Lung microvascular endothelial cell (primary cell): ENCODE results near the gene TTLL8. TPM values are rescaled to one million over a fixed set of nuclear protein-coding genes. Genes with fewer than 3 reads are reported as not detected.

Experiments used
- DNase-seq, 2 donors: peaks; one replicate each; pipeline versions ENCODE4 v3.0.0 to v3.0.0-alpha.2; 2010; ENCODE audit warnings: low read depth in 2 of 2
- total RNA-seq: library from RNA; depleted of rRNA; stranded (reverse); fragments of >200 nt; gene quantifications from 2 replicates; pipeline ENCODE4 v1.2.1, GENCODE V29; 2014

Gene TTLL8
- total RNA-seq, 1 donor from 2014 or later = not detected

DNA sequence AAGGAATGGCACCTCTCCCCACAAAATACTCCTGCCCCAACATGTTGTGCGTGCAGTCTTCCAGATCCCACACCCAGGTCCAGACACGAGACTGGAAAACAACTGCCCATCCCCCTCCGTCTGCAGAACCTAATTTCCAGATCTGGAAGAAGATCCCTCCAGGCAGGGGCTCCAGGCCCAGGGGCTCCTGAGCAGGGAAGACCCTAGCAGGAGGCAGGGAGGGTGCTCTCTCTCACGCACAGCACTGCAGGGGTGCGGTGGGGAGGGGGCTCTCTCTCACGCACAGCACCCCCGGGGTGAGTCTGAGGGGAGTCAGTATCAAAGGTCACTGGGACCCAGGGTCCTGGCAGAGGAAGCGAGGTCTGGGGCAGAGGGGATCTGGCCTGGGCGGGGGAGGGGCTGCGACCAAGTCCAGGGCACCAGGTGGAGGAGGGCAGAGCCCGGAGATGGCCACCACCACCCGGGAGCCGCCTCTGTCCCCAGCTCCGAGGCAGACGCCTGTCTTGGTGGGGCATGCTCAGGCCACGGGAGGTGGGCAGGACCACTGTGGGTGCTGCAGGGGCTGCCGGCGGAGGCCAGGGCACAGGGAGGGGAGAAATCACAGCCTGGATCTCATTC lies 25.5 kb upstream of the TTLL8 start:
- no peak for DNase-seq

DNA sequence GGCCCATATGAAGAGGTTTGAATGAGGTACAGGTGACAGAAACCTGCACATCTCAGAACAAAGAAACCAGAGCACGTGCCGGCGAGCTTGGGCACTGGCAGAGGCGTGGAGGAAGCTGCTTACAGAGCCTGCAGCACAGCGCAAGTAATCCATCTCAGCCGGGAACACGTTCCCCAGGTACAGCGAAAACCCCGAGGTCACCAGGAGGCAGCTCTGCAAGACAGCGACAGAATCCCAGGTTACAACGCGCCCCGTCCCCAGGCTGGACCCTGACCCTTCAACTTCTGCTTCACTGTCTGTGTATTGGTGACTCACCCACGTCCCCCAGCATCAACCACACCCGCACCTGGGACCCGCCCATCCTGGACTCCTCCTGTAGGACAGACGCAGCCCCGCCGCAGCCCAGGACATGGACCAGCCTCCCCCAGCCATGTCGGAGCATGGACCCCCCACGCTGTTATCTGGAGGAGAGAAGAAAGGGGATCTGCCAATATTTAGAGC lies 24.9 kb upstream of the TTLL8 start:
- no peak for DNase-seq

GRCh38 chr22:50082197-50082715 lies 24.2 kb upstream of the TTLL8 start:
- DNase-seq = no peak

DNA sequence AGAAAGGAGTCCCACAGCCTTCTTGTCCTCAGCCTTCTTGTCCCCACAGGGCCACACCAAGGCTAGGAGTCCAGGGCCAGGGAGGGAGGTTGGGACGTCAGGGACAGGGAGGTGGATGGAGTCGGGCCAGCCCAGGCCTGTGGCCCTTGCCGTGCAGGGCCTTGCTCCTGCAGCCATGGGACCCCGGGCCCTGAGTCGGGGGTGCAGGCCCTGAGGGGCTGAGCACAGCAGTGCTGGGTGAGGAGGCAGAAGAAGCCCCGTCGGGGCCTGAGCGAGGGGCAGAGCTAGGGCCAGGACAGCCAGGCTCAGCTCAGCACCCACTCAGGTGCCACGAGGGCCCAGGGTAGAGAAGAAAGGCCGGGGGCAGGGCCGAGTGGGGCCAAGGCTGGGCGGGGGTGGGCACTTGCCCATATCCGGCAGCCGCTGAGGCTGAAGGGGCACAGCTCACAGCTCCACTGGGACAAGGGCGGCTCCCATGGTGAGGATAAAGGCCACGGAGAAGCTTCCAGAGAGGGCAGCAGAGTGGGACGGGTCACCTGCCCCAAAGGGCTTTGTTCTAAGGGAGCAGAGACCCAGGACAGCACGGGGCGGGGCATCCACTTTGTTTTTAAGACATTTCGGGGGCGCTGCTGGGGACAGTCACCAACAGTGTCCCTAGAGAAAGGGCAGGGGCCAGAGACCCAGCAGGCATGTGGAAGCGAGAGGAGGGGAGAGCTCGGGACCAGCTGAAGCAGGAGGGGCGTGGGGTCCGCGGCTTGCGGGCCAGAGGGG lies 23.5 kb upstream of the TTLL8 start:
- no peak for DNase-seq

DNA sequence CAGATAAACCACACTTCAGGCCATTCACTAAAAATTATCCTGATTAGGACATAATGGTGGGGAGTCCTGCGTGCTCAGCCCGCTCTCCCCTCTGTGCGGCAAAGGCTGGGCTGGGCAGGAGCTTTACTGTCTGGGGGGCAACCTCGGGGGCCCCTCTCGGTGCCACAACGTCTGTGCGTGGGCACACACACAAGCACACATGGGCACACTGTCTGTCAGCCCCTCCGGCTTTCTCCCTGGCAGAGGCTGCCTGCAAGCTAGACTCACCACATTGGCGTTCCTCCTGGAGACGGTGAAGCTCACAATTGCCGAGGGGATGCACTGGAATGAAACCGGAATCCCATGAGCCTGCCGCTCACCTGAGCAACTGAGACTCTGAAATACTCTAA lies 22.0 kb upstream of the TTLL8 start:
- DNase-seq = no peak

DNA sequence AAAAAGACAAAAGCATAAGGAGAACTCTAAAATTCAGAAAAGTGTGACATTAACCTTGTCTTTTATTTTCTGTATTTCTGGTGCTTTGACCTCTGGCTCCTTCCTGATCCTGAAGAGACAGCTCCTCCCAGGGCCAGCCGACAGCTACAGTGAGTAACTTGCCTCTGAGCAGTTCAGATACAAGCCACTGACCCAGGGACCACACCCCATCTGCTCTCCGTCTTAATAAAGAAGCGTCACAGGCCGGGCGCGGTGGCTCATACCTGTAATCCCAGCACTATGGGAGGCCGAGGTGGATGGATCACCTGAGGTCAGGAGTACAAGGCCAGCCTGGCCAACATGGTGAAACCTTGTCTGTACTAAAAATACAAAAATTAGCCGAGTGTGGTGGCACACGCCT lies 20.7 kb upstream of the TTLL8 start:
- no peak for DNase-seq

DNA sequence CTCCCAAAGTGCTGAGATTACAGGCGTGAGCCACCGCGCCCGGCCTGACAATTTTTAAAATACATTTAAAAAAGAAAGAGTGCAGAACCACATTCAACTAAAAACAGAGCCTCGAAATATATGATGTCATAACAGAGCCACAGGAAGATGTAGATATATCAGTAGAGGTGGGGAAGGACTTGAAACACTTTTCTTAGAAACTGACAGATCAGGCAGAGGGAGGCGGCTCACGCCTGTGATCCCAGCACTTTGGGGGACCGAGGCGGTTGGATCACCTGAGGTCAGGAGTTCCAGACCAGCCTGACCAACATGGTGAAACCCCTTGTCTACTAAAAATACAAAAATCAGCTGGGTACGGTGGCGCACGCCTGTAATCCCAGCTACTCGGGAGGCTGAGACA lies 20.1 kb upstream of the TTLL8 start:
- DNase-seq = no peak

DNA sequence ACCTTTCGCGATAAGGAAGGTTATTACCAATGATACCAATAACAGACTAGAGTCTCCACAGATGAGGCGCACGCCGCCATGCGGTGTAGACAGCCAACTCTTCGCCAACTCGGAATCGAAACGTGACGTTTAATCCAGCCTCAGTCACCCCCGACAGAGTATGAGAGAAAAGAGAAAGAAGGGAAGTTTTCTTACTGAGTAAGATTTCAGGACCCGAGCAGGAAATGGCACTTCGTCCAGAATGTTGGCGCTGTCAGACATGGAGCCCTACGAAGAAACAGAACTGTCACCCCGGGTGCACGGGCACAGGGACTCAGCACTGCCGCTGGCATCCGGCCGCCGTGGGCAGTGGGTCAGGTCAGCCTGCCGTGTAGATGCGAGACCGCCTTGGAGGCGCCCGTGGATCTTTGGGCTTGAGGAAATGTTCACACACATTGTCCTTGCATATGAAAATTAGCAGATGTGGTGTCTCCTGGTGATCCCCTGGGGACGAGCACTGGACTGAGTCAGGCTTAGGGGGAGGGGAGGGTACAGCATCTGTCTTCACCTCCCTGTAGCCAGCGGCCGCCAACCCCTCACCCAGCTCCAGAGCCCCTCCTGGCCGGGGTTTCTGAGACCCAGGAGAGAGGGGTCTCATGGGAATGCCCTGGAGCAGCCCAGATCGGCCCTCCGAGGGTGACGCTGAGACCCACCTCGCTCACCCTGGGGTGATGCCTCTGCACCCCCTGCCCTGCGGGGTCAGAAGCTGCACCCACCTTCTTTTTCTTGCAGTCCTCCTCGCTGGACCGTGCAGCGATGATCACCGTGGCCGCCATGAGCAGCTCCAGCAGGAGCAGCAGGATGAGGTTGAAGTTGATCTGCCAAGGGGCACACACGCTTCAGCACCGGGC lies 18.8 kb upstream of the TTLL8 start:
- DNase-seq = no peak

- DNase-seq = peak in 1 of 2 donors; percentile 21
These were observed 16.7 kb upstream of the TTLL8 start for GRCh38 chr22:50074551-50075530.

GRCh38 chr22:50074056-50074455 lies 16.0 kb upstream of the TTLL8 start:
- DNase-seq = no peak

DNA sequence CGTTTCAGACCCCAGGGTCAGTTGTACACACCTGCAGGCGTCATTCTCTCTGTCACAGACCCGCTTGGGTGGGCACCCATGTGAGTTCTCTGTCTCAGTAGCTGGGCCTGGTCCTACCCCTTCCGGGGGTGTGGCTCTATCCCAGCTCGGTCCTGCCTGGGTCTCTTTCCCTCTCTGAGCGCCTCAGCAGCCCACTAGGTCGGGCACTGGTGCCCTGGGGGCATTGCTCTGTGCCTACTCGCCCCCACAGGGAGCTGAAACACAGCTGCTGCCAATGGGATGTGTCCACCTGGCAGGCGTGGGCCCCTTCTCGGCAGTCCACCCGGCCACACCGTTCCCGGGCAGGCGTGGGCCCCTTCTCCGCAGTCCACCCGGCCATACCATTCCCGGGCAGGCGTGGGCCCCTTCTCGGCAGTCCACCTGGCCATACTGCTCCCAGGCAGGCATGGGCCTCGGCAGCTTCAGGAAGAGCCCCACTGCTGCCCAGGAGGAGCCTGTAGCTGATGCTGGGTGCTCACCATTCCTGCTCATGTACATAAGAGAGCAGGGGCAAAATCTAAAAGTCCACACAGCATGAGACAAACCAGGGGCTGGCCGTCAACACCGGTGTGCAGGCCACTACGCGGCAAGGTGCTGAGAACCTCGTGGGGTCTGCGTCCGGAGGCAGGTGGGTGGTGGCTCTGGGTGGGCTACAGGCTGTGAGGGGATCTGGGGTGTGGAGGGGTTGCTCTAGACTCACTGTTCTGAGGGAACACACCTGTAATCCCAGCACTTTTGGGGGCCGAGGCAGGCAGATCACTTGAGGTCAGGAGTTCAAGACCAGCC lies 14.8 kb upstream of the TTLL8 start:
- no peak for DNase-seq

DNA sequence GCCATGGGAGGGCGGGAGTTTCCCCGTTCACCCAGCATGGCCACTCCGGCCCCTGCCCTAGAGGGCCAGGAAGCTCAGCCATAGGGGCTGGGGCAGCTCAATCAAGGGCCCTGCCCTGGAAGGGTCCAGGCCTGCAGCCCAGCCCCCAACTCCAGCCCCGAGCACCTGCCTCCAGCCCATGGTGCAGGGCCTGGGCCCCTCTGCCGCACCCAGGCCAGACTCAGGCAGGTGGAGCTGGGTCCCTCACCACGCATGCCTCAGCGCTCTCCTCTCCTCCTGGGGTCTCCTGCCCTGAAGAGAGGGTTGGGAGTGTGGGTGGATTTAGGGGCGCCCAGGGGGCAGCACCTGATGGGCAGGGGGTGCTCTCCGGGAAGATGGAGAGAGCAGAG lies 14.1 kb upstream of the TTLL8 start:
- no peak for DNase-seq

GRCh38 chr22:50071432-50072166 lies 13.5 kb upstream of the TTLL8 start:
- no peak for DNase-seq

- no peak for DNase-seq
These were observed 12.3 kb upstream of the TTLL8 start for GRCh38 chr22:50070366-50070765.

GRCh38 chr22:50068096-50068495 lies 10.0 kb upstream of the TTLL8 start:
- no peak for DNase-seq

GRCh38 chr22:50067244-50067643 lies 9.1 kb upstream of the TTLL8 start:
- no peak for DNase-seq

- DNase-seq = no peak
These were observed 6.4 kb upstream of the TTLL8 start for GRCh38 chr22:50064453-50064852.

GRCh38 chr22:50063589-50064393 lies 5.7 kb upstream of the TTLL8 start:
- no peak for DNase-seq
